Measurements from ENCODE around the gene GPR107. TPM values are rescaled to one million over a fixed set of nuclear protein-coding genes. Genes with fewer than 3 reads are reported as not detected.
A peak's percentile ranks its signal among the peaks of the same experiment; 100 is the strongest.

The GPR107 gene
- total and polyA plus RNA-seq, 8 donors: 5.1 to 19.8 (median 15.1) TPM

- intact Hi-C loops (cut with DNase I): no loop called here
- Histone ChIP-seq H3K27me3 (no peaks in the 10 kb centered on the region), H3K9me3 (no peaks in the 10 kb centered on the region), H3K4me1 (peaks cover 0 to 1% (median 0%) of the 10 kb centered on the region in 3 donors), H3K4me3 (peak overlapping the region in 2 of 4 donors; percentile 23 to 25), H3K36me3 (no peaks in the 10 kb centered on the region), H3K27ac (peak overlapping the region; percentile 30 to 77 (median 55))
- peak in 4 of 6 donors; percentile 65 to 78 (median 70) for DNase-seq
- ATAC-seq: peak; percentile 77 to 90 (median 88)
- 51 to 53% methylated on average over 22 to 25 of the region's 25 CpGs for WGBS, 2 donors
- FAIRE-seq: no peak
- TF ChIP-seq CTCF (IDR thresholded peaks at IDR 0.05): no peak
Observed at GRCh38 chr9:130186839-130187522, 133.3 kb downstream of the GPR107 start.

DNA sequence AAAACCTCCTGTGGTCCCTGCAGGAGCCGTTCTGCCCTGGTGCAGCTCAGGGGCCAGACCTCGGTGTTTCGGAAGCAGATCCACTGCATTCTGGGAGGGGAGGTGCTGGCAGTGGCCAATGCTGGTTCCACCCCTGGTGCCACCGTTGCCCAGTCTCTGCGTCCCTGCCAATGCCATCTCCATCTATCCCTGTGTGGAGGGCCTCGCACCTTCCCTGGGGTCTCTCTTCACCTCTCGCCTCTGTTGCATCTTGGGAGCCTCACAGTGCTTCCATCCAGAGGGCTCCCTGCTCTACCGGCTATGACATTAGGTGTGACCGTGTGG is 133.8 kb downstream of the GPR107 start:
- ATAC-seq (peak in 1 of 4 donors; percentile 11), FAIRE-seq (no peak), DNase-seq (peak in 1 of 6 donors; percentile 41)
- intact Hi-C loops (cut with DNase I): no loop called here
- H3K27ac ChIP-seq: peak overlapping the region in 2 of 4 donors; percentile 30 to 77
- 62 to 65% methylated on average over 9 of the region's 9 CpGs for WGBS, 2 donors
- no peaks in the 10 kb centered on the region for H3K27me3 ChIP-seq
- peaks cover 0 to 5% (median 0%) of the 10 kb centered on the region in 3 donors for H3K4me1 ChIP-seq
- no peaks in the 10 kb centered on the region for H3K9me3 ChIP-seq
- peak overlapping the region in 2 of 4 donors; percentile 23 to 25 for H3K4me3 ChIP-seq
- H3K36me3 ChIP-seq: no peaks in the 10 kb centered on the region
- TF ChIP-seq CTCF (IDR thresholded peaks at IDR 0.05): no peak

- no peaks in the 10 kb centered on the region for H3K27me3 ChIP-seq
- peaks cover 0 to 5% (median 0%) of the 10 kb centered on the region in 3 donors for H3K4me1 ChIP-seq
- H3K36me3 ChIP-seq: no peaks in the 10 kb centered on the region
- TF ChIP-seq CTCF (IDR thresholded peaks at IDR 0.05): no peak
- ATAC-seq (no peak), DNase-seq (no peak), FAIRE-seq (no peak)
- no peak overlapping the region for H3K27ac ChIP-seq
- 88 to 96% methylated on average over 7 of the region's 7 CpGs for WGBS, 2 donors
- intact Hi-C loops (cut with DNase I): no loop called here
- H3K4me3 ChIP-seq: no peak overlapping the region
- no peaks in the 10 kb centered on the region for H3K9me3 ChIP-seq
Observed at GRCh38 chr9:130188860-130189481, 135.3 kb downstream of the GPR107 start.

Other genes starting within 250 kb of the GPR107 start
- 10 to 100 TPM in 5 of 6 donors, 1 to 10 TPM in 1; 8.9 to 17.5 (median 12.2) TPM for gene TOR1A, start 229.8 kb upstream of the GPR107 start, total RNA-seq
- gene TOR1A, start 229.8 kb upstream of the GPR107 start, polyA plus RNA-seq: 10 to 100 TPM; 10.0 to 15.3 TPM
- gene C9orf78, start 218.6 kb upstream of the GPR107 start, total RNA-seq: 10 to 100 TPM; 16.3 to 22.4 (median 17.2) TPM
- gene C9orf78, start 218.6 kb upstream of the GPR107 start, polyA plus RNA-seq: 10 to 100 TPM; 24.2 to 38.6 TPM
- gene USP20, start 218.4 kb upstream of the GPR107 start, total RNA-seq: 10 to 100 TPM in 5 of 6 donors, 1 to 10 TPM in 1; 9.7 to 20.2 (median 13.1) TPM
- 10 to 100 TPM; 38.8 to 54.8 TPM for gene USP20, start 218.4 kb upstream of the GPR107 start, polyA plus RNA-seq
- gene FNBP1, start 10.7 kb upstream of the GPR107 start, total RNA-seq: 10 to 100 TPM in 2 of 6 donors, 1 to 10 TPM in 4; 6.5 to 18.5 (median 7.8) TPM
- gene FNBP1, start 10.7 kb upstream of the GPR107 start, polyA plus RNA-seq: 1 to 10 TPM; 5.3 to 7.0 TPM
- 1 to 10 TPM; 3.0 to 8.6 (median 5.5) TPM for gene NCS1, start 118.5 kb downstream of the GPR107 start, total RNA-seq
- 1 to 10 TPM; 4.7 to 4.8 TPM for gene NCS1, start 118.5 kb downstream of the GPR107 start, polyA plus RNA-seq
- 1 to 10 TPM in 1 of 6 donors, under 1 TPM in 5; 0.41 to 1.2 (median 0.61) TPM for gene HMCN2, start 211.9 kb downstream of the GPR107 start, total RNA-seq
- gene HMCN2, start 211.9 kb downstream of the GPR107 start, polyA plus RNA-seq: 1 to 10 TPM; 2.7 to 5.3 TPM

Data from pancreas (tissue), 10 donors.